Endothelial cell of umbilical vein (primary cell): ENCODE measurements around the gene C1orf174. TPM values are rescaled to one million over a fixed set of nuclear protein-coding genes. Genes with fewer than 3 reads are reported as not detected.

Experiments used
- BruUV-seq: library from RNA; stranded (reverse); fragments of 400-500 nt; replicated peaks from 2 replicates; lab custom pipeline; 2021; lab: Mats Ljungman, UMichigan
- CTCF ChIA-PET: fragments of 300-600, 350-600 bp; sonication (Branson Sonifier 250); formaldehyde crosslinking; loops from one replicate; lab custom pipeline; 2021; ENCODE audit warnings: antibody characterized with exemption, inconsistent platforms; lab: Charles Lee
- POLR2A ChIA-PET: fragments of 300-600, 350-600 bp; sonication (Branson Sonifier 250); formaldehyde crosslinking; loops from one replicate; lab custom pipeline; 2021; ENCODE audit warnings: antibody characterized with exemption, inconsistent platforms; lab: Charles Lee
- DNase-seq: peaks from one replicate; pipeline ENCODE4 v3.0.0-alpha.2; 2011; ENCODE audit warnings: low read depth, low spot score
- FAIRE-seq: peaks from 2 replicates; lab custom pipeline; 2011; peaks lifted over from hg19 to GRCh38; lab: Jason Lieb, UNC
- H2AFZ ChIP-seq: 2 replicates; pipeline ENCODE4 v1.6.0; 2012; ENCODE audit warnings: low read depth, low read length, control low read depth, inconsistent platforms
- H3K27ac ChIP-seq: 2 replicates; pipeline ENCODE4 v1.5.1; 2011; ENCODE audit warnings: low read depth, mild to moderate bottlenecking, control low read depth, low read length, moderate library complexity; ENCODE audit not compliant: insufficient read depth
- H3K27me3 ChIP-seq, 2 experiments: 2 replicates each; pipeline versions ENCODE4 v1.6.0 to v1.6.1; 2011; ENCODE audit warnings: low read length in 2 of 2, mixed read lengths in 1 of 2; ENCODE audit not compliant: control insufficient read depth in 2 of 2, insufficient read depth in 2 of 2
- H3K36me3 ChIP-seq, 2 experiments: 2 replicates in 1 of 2; 3 replicates in 1 of 2; pipeline ENCODE4 v1.5.1; 2011; ENCODE audit warnings: low read length in 2 of 2, mild to moderate bottlenecking in 1 of 2, moderate library complexity in 1 of 2; ENCODE audit not compliant: control insufficient read depth in 2 of 2, insufficient read depth in 2 of 2; ENCODE audit errors: extremely low read depth in 1 of 2
- H3K4me1 ChIP-seq: 3 replicates; pipeline ENCODE4 v1.5.1; 2011; ENCODE audit warnings: mild to moderate bottlenecking, low read length; ENCODE audit not compliant: control insufficient read depth, insufficient read depth; ENCODE audit errors: extremely low read depth
- H3K4me2 ChIP-seq: 2 replicates; pipeline ENCODE4 v1.6.1; 2011; ENCODE audit warnings: low read length, control low read depth, mixed read lengths; ENCODE audit not compliant: insufficient read depth
- H3K4me3 ChIP-seq, 3 experiments: fragments of 200-600 bp in 1 of 3; sonication (generic), shearing (Covaris generic) in 1 of 3; replicated peaks in 1 of 3; 2 replicates each; pipeline ENCODE4 v1.5.1; 2011 to 2016; ENCODE audit warnings: control low read depth in 3 of 3, low read length in 3 of 3, mild to moderate bottlenecking in 2 of 3, inconsistent platforms in 1 of 3, low read depth in 1 of 3, moderate library complexity in 1 of 3; ENCODE audit not compliant: insufficient read depth in 1 of 3
- H3K79me2 ChIP-seq: 2 replicates; pipeline ENCODE4 v1.6.0; 2012; ENCODE audit warnings: low read length, inconsistent platforms; ENCODE audit not compliant: control insufficient read depth, insufficient read depth
- H3K9ac ChIP-seq: replicated peaks from 2 replicates; pipeline ENCODE3; 2011; ENCODE audit warnings: low read length, control low read depth; ENCODE audit not compliant: insufficient read depth; ENCODE audit errors: extremely low read depth
- H3K9me1 ChIP-seq: replicated peaks from 3 replicates; pipeline ENCODE4 v1.6.0; 2011; ENCODE audit warnings: mild to moderate bottlenecking, low read length; ENCODE audit not compliant: control insufficient read depth, insufficient read depth; ENCODE audit errors: extremely low read depth
- H3K9me3 ChIP-seq: replicated peaks from 2 replicates; pipeline ENCODE4 v1.5.1; 2012; ENCODE audit warnings: low read length, inconsistent platforms; ENCODE audit not compliant: control insufficient read depth, insufficient read depth
- H4K20me1 ChIP-seq: replicated peaks from 2 replicates; pipeline ENCODE3; 2011; ENCODE audit warnings: mild to moderate bottlenecking, low read length; ENCODE audit not compliant: control insufficient read depth, insufficient read depth; ENCODE audit errors: extremely low read depth
- EZH2 ChIP-seq: IDR thresholded peaks from 2 replicates; pipeline ENCODE4 v1.6.1; 2012; ENCODE audit warnings: borderline replicate concordance, low read depth, mild to moderate bottlenecking, moderate library complexity, low read length, inconsistent platforms; ENCODE audit not compliant: severe bottlenecking
- FOS ChIP-seq: IDR thresholded peaks from 2 replicates; pipeline ENCODE4 v1.6.1; 2011; ENCODE audit warnings: mild to moderate bottlenecking, low read length, moderate library complexity, borderline replicate concordance; ENCODE audit not compliant: insufficient read depth
- GATA2 ChIP-seq: IDR thresholded peaks from 2 replicates; pipeline ENCODE4 v1.7.0; 2011; ENCODE audit warnings: low read depth, mild to moderate bottlenecking, moderate library complexity, mixed read lengths, low read length; ENCODE audit not compliant: insufficient read length, insufficient read depth
- JUN ChIP-seq: IDR thresholded peaks from 2 replicates; pipeline ENCODE4 v1.6.1; 2011; ENCODE audit warnings: borderline replicate concordance, low read depth; ENCODE audit not compliant: insufficient read length, insufficient read depth
- MAX ChIP-seq: IDR thresholded peaks from 2 replicates; pipeline ENCODE4 v1.6.1; 2011; ENCODE audit not compliant: insufficient read depth, insufficient read length
- MYC ChIP-seq: IDR thresholded peaks from one replicate; pipeline ENCODE4 v1.6.1; 2011; ENCODE audit warnings: mild to moderate bottlenecking, low read depth, low read length
- POLR2A ChIP-seq: IDR thresholded peaks from 2 replicates; pipeline ENCODE4 v1.6.1; 2012; ENCODE audit warnings: low read depth, mild to moderate bottlenecking, control low read depth, low read length
- POLR2AphosphoS5 ChIP-seq: IDR thresholded peaks from 2 replicates; pipeline ENCODE4 v1.6.1; 2012; ENCODE audit warnings: low read depth, mild to moderate bottlenecking, control low read depth, low read length, moderate library complexity; ENCODE audit not compliant: insufficient read depth
- dilution Hi-C: fragments of 300-500 bp; cut with MboI; formaldehyde crosslinking; loops from one replicate; pipeline ENCODE4 v1.15.0; 2019; ENCODE audit warnings: low sequenced_read_pairs; ENCODE audit not compliant: extremely low pct_ligation_motif_present
- intact Hi-C: fragments of 100-400 bp; cut with micrococcal nuclease; formaldehyde crosslinking; loops from one replicate; pipeline ENCODE4 v1.10.0; 2022
- polyA plus RNA-seq, 4 experiments: library from polyadenylated mRNA; depleted of rRNA in 3 of 4; stranded (reverse) in 3 of 4; unstranded in 1 of 4; fragments of >200 nt; gene quantifications; 2 replicates each; pipeline versions ENCODE4 v1.2.1 to v1.2.3, GENCODE V29; 2011 to 2012; ENCODE audit warnings: missing spikeins in 1 of 4
- total RNA-seq: library from RNA; stranded (reverse); gene quantifications from 2 replicates; pipeline ENCODE4 v1.2.3, GENCODE V29; 2021
- TF ChIP-seq, protein P1 (sequence below), 2 donors: IDR thresholded peaks; 1 replicate in 1 of 2; 2 replicates in 1 of 2; pipeline ENCODE4 v1.5.1; 2011; ENCODE audit warnings: low read length in 2 of 2, mild to moderate bottlenecking in 2 of 2, moderate library complexity in 2 of 2, control low read depth in 1 of 2, inconsistent platforms in 1 of 2, low read depth in 1 of 2; ENCODE audit not compliant: insufficient read depth in 1 of 2; ENCODE audit errors: extremely low read depth in 1 of 2

C1orf174 gene
- total and polyA plus RNA-seq, 2 donors (not counting 3 experiments of a cell fraction or from before 2014, with no cell fraction given): 28.0 to 31.7 TPM

DNA sequence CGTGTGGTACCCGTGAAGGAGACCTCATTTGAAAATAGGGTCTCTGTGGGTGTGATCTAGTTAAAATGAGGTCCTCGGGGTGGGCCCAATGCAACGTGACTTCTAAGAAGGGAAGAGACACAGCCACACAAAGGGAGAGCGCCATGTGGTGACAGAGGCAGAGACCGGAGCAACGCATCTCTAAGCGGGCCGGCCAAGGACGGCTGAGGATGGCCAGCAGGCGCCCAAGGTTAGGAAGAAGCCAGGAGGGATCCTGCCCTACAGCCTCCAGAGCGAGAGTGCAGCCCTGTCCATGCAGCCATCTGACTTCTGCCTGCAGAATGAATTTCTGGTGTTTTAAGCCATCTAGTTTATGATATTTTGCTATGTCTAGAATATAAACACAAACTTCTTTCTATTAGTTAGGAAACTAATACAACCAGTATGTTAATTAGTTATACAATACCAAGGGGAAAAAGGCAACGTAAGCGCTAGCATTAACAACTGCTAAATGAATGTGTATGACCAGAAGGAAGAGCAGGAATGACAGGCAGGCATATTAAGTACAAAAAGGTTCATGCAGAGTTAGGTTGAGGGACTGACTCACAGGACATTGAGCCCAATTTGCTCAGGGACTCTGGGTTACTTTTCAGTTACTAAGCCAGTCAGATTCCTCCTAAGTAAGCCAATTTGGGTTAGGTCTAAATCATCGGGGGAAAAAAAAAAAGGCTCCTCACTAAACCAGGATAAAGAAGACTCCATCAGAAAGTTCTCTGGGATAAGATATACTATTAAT, 47.2 kb downstream of the C1orf174 start:
- no peak overlapping the region for H3K9ac ChIP-seq
- no peak overlapping the region for H3K4me3 ChIP-seq
- H3K27me3 ChIP-seq: no peaks in the 10 kb centered on the region
- peaks cover 5% of the 10 kb centered on the region for H3K4me1 ChIP-seq
- FAIRE-seq: no peak
- peaks cover 4% of the 10 kb centered on the region for H3K79me2 ChIP-seq
- ChIA-PET POLR2A (no interaction called here), CTCF (no interaction called here)
- no peak overlapping the region for H3K27ac ChIP-seq
- TF ChIP-seq GATA2 (no peak), FOS (no peak), POLR2AphosphoS5 (no peak), MAX (no peak), POLR2A (no peak), MYC (no peak), JUN (no peak), EZH2 (no peak)
- TF ChIP-seq, protein P1, sequence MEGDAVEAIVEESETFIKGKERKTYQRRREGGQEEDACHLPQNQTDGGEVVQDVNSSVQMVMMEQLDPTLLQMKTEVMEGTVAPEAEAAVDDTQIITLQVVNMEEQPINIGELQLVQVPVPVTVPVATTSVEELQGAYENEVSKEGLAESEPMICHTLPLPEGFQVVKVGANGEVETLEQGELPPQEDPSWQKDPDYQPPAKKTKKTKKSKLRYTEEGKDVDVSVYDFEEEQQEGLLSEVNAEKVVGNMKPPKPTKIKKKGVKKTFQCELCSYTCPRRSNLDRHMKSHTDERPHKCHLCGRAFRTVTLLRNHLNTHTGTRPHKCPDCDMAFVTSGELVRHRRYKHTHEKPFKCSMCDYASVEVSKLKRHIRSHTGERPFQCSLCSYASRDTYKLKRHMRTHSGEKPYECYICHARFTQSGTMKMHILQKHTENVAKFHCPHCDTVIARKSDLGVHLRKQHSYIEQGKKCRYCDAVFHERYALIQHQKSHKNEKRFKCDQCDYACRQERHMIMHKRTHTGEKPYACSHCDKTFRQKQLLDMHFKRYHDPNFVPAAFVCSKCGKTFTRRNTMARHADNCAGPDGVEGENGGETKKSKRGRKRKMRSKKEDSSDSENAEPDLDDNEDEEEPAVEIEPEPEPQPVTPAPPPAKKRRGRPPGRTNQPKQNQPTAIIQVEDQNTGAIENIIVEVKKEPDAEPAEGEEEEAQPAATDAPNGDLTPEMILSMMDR (IDR thresholded peaks at IDR 0.05; ENCODE audit: extremely low read depth in 1 of 2, insufficient read depth in 1 of 2, low read depth in 1 of 2, low read length in 2 of 2): no peak
- dilution Hi-C loops (no loop called here), intact Hi-C loops (no loop called here)
- BruUV-seq: no TSS peak
- no peaks in the 10 kb centered on the region for H3K9me1 ChIP-seq
- no peaks in the 10 kb centered on the region for H4K20me1 ChIP-seq
- peaks cover 2 to 6% of the 10 kb centered on the region in 2 experiments for H3K36me3 ChIP-seq
- no peak overlapping the region for H2AFZ ChIP-seq
- H3K9me3 ChIP-seq: no peaks in the 10 kb centered on the region
- H3K4me2 ChIP-seq: no peak overlapping the region
- DNase-seq: no peak
